HG03135 (cell line): ENCODE data around the gene PDE4D.

ENCODE experiments used
- ATAC-seq: cut with Tn5 transposase; IDR thresholded peaks from one replicate; pipeline ENCODE4 v1.9.1; 2021; ENCODE audit warnings: mild to moderate bottlenecking, moderate library complexity; ENCODE audit not compliant: unreplicated experiment

Gene PDE4D

DNA sequence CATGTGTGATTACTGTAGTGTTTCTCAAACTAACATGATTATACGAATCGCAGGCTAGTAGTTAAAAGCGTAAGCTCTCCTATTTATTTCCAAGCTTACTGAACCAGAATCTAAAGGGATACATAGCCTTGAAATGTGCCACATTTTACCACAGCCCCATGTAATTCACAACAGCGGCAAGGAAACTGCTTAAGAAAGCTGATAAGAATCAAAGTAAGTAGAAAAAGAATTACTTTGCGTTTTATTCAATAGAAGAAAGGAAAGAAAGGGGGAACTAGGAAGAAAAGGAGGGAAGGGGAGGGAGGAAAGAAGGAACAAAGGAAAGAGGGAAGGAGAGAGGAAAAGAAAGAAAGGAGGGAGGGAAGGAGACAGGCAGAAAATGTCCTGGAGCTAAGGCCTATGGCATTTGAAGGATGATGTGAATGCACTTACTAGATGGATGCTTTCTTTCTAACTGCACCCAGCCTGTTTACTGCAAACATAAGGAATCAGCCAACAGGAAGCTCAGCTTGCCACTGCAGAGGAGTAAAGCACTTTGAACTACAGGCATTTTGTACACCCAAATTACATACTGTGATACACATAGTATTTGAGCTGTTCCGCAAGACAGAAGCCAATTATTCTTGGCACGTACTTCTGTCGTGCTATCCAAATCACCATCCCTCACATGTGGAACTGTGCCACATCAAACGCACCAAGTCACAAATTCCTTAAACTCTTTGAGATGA is 789.0 kb downstream of the PDE4D start:
- no peak for ATAC-seq

DNA sequence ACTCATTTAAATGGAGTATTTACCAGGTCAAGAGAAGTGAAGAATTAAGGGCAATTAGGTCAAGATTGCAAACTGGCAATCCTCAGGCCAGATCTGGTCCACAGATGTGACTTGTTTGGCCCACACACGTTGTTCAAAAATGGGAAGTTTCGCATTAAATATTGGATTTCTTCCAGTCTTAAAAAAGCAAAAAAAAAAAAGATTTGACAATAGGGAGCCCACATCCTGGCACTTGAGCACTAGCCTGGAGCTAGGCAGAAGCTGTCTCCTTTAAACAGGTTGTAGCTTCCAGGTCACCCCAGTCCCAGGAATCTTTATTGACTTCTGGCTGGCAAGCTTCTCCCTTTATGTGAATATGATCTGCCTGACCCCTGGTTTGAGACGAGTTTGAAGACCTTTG is 790.2 kb downstream of the PDE4D start:
- no peak for ATAC-seq

DNA sequence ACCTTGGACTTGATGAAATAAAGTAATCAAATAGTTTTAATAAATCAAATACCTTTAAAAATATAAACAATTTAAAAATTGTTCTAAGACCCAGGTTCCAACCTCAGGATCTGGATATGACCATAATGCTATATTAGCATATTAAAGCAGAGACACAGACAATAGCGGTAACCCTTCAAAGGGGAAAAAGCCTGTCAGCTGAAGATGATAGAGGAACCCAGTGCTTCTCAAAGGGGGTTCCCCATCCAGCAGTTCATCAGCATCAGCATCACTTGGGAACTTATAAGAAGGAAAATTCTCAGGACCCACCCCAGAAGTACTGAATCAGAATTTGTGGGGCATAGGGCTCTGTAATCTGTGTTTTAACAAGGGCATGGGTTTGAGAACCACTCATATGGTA is 791.1 kb downstream of the PDE4D start:
- no peak for ATAC-seq

DNA sequence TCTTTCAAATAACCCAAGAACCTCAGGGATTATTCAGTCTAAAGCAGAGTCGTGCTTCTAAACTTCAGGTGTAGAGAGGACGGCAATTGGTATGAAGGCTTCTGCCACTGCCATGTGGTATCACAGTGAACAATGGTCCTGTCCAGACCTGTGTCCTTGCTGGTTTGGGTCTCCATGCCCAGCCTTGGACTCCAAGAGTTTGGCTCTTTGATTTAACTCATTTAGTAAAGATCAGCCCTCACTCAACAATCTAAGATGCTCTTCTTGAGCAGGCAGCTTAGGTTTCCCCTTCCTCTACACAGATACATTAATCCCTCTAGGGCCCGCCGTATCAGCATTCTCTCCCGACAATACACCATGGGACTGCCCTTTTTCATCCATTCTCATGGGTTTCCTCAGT is 792.7 kb downstream of the PDE4D start:
- no peak for ATAC-seq

DNA sequence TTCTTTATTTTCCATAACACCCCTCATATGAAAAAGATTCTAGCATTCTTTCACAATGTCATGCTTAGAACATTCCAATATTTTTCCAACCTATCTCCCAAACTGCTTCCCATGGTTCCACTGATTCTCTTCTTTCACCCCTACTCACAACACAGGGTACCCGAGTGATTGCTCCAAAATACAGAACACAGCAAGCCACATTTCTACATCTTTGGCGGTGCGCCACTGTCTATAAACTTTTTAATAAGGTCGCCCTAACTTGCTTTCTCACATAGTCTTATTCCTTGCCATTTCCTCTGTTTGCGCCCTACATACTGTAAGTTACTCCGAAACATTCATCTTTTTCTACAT is 793.6 kb downstream of the PDE4D start:
- no peak for ATAC-seq

DNA sequence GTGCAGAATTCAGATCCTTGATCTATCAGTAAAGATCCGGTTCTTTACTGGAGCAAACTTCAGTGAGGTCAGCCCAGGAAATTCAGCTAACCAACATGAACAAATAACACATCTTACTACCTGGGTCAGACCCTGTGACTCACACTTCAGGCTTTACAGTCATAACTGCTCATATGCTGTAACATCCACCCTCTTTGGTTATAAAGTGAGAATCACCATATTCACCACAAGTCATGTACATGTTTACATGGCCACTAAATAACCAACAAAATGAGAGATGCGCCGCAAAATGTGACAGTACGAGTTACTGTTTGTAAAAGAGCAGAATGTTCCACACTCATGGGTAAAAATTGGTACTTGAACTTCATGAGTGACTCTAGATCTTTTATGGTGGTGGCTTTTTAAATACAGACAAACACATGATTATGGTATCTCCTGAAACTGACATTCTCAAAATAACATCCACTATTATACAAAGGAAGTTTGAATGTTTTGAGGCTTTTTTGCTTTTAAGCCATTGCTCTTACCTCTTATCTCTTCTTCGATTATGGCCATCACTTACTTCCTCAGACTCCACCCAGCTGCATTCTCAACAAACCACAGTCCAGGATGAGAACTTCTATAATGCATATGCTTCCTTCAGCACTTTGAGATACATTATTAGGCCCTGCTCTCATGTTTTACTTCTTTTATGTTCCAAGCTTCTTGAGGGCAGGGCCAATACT is 794.1 kb downstream of the PDE4D start:
- ATAC-seq: no peak

DNA sequence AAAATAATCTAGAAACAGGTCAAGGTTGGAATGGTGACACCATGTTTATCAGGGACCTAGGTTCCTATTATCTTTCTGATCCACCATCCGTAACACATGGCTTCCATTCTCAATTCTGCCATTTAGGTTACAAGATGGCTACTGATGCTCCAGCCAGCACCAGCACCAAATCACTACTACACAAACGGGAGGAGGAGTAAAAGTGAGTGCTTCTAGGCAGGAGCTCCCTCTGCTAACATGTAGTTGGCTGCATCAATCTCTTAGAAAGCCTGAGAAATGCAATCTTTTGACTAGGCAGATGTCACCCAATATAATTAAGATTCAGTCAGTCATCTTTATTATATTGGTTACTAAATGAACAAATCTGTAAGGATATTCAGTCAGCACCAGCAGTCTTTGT is 794.8 kb downstream of the PDE4D start:
- no peak for ATAC-seq

DNA sequence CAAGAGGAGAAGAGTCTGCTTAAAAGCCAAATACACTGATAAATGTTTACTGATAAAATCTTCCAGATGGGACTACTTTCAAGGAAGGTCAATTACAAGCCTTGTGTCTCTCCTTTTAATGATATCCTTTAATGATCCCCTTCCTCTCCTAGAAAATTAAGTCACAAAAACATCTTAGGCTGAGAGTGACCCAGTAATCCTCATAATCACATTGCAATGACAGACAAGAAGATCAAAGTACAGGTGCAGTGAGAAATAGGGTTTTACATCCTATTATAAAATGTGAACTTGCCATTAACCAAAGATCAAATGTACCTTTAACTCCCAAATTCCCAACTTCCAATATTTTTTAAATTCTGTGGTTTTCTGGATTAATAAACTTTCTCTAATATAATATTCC is 795.8 kb downstream of the PDE4D start:
- ATAC-seq: no peak

DNA sequence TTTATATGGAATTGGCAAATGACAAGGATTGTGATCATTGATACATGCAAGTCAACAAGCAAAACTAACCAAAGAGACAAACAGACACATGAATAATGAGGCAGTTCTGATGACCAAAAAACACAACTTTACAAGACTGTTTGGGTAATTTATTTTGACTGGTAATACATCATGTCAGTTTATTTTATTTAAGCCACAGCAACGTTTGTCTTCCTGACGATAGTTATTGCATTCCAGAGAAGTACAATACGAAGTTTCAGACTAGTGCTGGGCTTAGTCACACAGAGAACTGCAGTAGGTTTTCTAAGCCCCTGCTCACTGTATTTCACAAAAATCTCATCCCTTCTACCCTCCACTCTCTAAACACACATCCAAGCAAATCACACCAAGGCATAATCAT is 796.4 kb downstream of the PDE4D start:
- ATAC-seq: no peak

DNA sequence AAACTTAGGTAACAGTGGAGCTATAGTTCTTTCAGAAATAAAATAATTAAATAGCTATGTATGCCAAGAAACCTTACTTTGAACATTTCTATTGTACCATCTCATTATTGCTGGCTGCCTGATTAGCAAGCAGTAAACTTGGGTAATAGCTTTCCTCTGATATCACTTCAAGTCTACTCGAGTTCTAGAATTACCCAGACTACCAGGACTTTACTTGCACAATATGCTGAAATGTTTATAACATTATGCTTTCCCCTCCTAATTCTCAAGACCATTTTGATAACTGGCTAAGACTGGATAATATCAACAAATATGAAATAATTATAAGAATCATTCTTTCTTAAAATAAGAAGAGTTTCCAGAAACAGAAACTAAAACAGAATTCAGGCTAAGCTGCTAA is 798.0 kb downstream of the PDE4D start:
- no peak for ATAC-seq

DNA sequence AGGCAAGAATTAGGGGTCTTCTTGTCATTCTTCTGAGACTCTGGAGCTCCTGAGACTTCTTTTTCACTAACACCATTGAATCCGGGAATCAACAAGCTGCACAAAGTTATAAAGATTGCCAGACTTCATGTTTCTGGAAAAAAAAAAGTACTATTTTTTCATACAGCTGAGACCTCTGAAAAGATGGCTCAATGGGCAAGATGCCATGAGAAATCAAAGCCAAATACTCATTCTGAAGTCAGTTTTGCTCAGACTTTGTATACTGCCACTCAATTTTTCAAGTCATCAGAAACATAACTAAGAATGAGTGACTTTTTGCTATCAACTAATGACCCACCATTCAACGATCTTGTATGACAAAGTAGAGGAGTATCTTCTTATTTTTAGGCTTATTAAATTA is 798.7 kb downstream of the PDE4D start:
- no peak for ATAC-seq

DNA sequence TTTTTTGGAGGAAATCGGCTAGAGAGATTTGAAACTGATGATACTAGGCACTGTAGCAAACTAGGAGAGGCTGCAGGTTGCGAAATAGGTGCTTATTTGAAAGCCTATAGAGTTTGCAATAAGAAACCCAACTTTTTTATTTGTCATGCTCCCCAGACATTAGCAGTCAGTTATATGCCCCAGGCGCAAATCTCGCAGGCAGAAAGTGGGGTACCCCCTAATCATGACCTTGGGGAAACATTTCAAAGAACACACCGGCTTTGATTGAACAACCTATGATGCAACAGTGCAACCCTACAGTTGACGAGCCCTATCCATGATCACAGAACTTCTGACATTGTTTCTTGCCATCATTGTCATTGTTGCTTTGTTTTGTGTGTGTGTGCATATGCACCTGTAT is 800.2 kb downstream of the PDE4D start:
- ATAC-seq: no peak

DNA sequence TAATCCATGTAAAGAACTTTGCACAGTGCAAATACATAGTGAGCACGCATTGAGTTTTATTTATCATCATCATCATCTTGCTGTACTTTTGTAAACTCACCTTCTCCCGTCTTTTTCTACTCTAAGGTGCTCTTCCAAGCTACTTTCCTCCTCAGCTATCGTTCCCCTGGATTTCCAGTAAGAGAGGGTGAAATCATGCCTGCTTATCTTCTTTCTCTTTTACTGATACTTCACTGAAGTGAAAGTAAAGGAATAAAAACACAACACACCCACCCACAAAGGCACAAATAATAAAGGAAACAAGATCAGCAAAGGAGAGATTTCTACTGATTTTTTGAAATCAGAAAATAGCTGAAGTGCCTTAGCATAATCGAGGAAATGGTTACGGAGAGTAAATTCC is 800.8 kb downstream of the PDE4D start:
- no peak for ATAC-seq

DNA sequence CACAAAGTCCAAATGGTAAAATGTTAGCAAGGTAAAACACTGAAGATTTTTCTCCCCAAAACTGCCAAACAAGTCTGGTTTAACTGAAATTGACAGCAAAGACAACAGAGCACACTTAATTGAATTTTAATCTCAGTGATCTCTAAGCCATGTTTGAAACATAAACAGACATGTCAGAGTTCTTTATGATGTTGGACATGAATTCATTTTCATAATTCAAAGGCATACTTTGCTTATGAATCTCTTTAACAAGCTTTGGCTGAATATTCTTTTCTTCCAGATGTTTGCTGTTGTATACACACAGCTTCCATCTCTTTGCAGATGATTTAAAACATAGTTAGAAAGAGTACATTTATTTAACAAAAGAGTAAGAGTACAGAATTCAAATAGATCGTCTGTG is 801.6 kb downstream of the PDE4D start:
- no peak for ATAC-seq

DNA sequence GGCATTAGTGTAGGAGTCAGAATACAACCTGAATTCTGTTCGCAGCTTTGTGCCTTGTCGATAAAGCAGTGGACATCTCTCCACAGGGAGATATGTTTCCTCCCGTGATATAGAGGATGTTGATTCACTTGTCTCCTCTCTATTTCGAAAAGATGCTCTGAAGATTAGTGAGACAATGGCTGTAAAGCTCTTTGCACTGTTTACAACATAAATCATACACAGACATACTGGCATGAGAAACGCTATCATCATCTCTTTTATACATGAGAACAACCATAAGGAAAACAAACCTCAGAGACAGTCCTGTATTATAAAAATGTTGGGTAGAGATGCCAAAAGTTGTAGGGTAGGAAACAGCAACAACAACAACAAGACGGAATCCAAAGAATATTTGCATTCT is 803.2 kb downstream of the PDE4D start:
- no peak for ATAC-seq

DNA sequence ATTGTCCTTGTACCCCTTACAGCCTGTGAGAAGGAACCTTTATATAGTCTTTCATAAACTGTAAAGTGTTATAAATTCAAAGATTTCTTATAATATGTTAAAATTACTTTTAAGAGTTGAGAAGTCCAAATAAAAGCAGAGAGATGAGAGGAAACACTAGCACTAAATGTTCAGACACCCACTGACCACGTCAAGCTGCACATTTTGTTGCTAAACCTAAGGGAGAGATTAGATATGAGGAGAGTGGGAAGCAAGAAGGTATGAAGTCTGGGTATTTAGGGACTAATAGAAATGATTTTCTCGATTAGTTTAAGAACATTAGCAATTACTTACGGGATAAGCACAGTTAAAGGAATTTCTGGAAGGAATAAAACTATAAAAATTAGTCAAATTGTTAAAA is 803.8 kb downstream of the PDE4D start:
- ATAC-seq: no peak

DNA sequence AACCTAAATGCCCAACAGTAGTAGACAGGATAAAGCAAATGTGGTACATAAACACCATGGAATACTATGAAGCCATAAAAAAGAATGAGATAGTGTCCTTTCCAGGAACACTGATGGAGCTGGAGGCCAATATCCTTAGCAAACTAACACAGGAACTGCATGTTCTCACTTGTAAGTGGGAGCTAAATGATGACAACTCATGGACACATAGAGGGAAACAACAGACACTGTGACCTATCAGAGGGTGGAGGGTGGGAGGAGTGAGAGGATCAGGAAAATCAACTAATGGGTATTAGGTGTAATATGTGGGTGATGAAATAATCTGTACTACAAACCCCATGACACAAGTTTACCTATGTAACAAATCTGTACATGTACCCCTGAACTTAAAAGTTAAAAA is 805.0 kb downstream of the PDE4D start:
- no peak for ATAC-seq

DNA sequence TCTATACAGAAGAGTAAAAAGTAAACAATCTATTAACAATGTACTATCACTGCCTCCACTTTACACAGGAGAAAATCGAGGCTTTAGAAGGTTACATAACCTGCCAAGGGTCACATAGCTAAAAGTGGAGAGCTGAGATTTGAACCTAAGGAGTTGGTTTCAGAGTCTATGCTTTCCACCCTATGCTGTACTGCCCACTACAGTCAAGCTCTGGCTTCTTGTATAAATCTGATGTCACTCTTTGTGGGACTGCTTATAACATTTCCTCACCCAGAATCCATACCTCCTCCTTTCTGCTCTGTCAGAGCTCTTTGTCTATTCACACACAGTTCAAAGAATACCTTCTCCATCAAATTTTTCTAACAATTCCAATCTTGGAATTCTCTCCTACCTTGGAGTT is 807.5 kb downstream of the PDE4D start:
- no peak for ATAC-seq

DNA sequence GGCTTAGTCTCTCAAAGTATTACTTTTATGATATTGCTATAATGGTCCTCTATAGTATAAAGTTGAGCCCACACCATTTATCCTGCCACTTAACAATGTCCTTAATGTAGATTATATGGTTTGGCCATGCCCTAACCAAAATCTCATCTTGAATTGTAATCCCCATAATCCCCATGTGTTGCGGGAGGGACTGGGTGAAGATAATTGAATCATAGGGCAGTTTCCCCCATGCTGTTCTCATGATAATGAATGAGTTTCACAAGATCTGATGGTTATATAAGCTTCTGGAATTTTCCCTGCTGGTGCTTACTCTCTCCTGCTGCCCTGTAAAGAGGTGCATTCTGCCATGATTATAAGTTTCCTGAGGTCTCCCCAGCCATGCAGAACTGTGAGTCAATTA is 811.8 kb downstream of the PDE4D start:
- no peak for ATAC-seq

DNA sequence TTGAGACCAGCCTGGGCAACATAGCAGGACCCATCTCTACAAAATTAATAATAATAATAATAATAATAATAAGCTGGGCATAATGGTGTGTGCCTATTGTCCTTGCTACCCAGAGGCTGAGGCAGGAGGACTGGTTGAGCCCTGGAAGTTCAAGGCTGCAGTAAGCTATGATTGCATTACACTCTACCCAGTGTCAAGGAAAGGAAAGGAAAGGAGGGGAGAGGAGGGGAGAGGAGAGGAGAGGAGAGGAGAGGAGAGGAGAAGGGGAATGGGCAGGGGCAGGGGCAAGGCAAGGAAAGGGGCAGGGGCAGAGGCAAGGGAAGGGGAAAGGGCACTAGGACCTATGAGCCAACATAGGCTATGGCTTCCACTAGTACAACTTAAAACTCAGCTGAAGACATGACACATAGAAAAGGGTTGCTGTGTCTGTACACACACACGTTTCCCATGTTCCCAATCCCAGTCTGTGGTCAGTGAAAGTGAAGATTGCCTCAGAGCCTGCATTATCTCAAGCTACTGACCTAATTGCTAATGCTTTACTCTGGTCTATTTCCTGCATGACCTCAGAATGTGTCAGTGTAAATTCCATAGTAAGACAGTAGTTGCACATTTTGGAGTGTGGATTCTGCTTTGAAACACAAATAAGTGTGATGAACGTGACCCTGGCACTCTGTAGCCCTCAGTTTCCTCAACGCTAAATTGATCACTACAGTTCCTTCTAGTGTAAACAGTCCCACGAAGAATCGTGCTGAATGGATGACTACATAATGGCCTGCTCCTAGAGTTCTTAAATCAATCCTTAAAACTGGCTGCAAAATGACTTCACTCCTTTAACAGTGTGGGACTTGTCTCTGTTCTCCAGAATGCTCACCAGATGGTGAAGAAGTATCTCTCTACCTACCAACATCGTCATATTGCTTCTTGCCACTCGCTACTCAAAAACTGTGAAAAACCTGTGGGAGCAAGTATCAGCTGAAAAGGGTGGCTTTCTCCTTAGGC is 813.6 kb downstream of the PDE4D start:
- no peak for ATAC-seq

DNA sequence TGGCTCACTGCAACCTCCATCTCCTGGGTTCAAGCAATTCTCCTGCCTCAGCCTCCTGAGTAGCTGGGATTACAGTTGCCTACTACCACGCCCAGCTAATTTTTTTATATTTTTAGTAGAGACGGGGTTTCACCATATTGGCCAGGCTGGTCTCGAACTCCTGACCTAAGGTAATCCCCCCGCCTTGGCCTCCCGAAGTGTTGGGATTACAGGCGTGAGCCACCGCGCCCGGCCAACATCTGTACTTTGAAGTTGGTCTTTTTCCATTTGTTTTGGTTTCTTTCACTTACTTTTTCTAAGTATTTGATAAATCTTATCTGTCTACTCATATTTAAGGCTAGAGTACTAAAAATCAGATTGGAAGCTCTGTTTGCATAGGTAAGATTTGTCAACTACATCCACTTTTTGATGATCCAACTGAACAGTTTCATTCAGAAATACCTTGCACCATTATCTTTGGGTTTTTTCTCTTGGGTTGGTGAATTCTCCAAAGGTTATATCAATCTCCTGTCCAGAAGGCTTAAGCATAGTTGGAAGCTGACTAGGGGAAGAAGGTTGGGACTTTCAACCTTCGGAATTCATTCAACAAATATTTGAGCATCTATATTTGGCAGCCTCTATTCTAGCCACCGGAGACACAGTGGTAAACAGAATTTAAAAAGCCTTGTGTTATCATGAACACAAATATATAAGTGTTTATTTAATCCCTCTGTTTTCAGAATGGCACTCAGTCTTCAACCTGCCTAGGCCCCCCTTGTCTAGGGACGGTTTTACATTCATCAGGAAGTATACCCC is 821.6 kb downstream of the PDE4D start:
- no peak for ATAC-seq
